Neural progenitor cell (in vitro differentiated cells): ENCODE results near the gene EFCAB11.

Source experiments
- CTCF ChIP-seq: fragments of 200-600 bp; sonication (generic); IDR thresholded peaks from 2 replicates; pipeline ENCODE4 v1.5.1; 2017; ENCODE audit warnings: antibody characterized with exemption, mild to moderate bottlenecking
- EZH2 ChIP-seq: fragments of 200-600 bp; sonication (generic); IDR thresholded peaks from 2 replicates; pipeline ENCODE4 v1.6.1; 2017; ENCODE audit warnings: antibody characterized with exemption, mild to moderate bottlenecking, moderate library complexity
- EZH2phosphoT487 ChIP-seq: fragments of 200-600 bp; sonication (generic); IDR thresholded peaks from 2 replicates; pipeline ENCODE4 v1.6.1; 2017; ENCODE audit warnings: antibody characterized with exemption

GRCh38 chr14:89781046-89781445, 173.5 kb downstream of the EFCAB11 start:
- no peak for TF ChIP-seq CTCF
- no peak for TF ChIP-seq EZH2phosphoT487
- no peak for TF ChIP-seq EZH2
